Neuronal stem cell (in vitro differentiated cells): ENCODE results near the gene MAGI1.

Source experiments
- DNase-seq: peaks from one replicate; pipeline ENCODE4 v3.0.0-alpha.2; 2013; ENCODE audit warnings: low spot score
- H2AFZ ChIP-seq: one replicate; pipeline ENCODE4 v1.6.1; 2013; ENCODE audit warnings: mild to moderate bottlenecking, low read length, inconsistent platforms
- H2AK5ac ChIP-seq: 2 replicates; pipeline ENCODE4 v1.6.1; 2013; ENCODE audit warnings: low read depth, mild to moderate bottlenecking, inconsistent platforms, low read length, moderate library complexity, mixed read lengths
- H2BK120ac ChIP-seq: 2 replicates; pipeline ENCODE4 v1.6.1; 2013; ENCODE audit warnings: low read depth, mild to moderate bottlenecking, inconsistent platforms, low read length, moderate library complexity, mixed read lengths
- H2BK12ac ChIP-seq: one replicate; pipeline ENCODE4 v1.6.1; 2013; ENCODE audit warnings: low read length, inconsistent platforms
- H2BK15ac ChIP-seq: 2 replicates; pipeline ENCODE4 v1.6.1; 2013; ENCODE audit warnings: mild to moderate bottlenecking, low read length, inconsistent platforms, mixed read lengths
- H2BK5ac ChIP-seq: one replicate; pipeline ENCODE4 v1.6.1; 2013; ENCODE audit warnings: inconsistent platforms, mild to moderate bottlenecking, low read length, moderate library complexity
- H3K14ac ChIP-seq: one replicate; pipeline ENCODE4 v1.6.1; 2013; ENCODE audit warnings: low read length, inconsistent platforms
- H3K18ac ChIP-seq: 2 replicates; pipeline ENCODE4 v1.6.1; 2013; ENCODE audit warnings: low read length, inconsistent platforms
- H3K23ac ChIP-seq: 2 replicates; pipeline ENCODE4 v1.6.1; 2013; ENCODE audit warnings: low read depth, mild to moderate bottlenecking, mixed read lengths, low read length, inconsistent platforms; ENCODE audit not compliant: poor library complexity
- H3K27ac ChIP-seq: replicated peaks from 3 replicates; pipeline ENCODE4 v1.5.1; 2013; ENCODE audit warnings: low read length, inconsistent platforms
- H3K27me3 ChIP-seq, 3 experiments: 2 replicates each; pipeline ENCODE4 v1.6.1; 2013; ENCODE audit warnings: low read length in 3 of 3, mild to moderate bottlenecking in 2 of 3, inconsistent platforms in 1 of 3, low read depth in 1 of 3, mixed read lengths in 1 of 3, moderate library complexity in 1 of 3; ENCODE audit not compliant: control insufficient read depth in 3 of 3, insufficient read depth in 3 of 3
- H3K36me3 ChIP-seq, 2 donors: replicated peaks in 1 of 2; 2 replicates each; pipeline ENCODE4 v1.6.1; 2013; ENCODE audit warnings: low read length in 2 of 2; ENCODE audit not compliant: control insufficient read depth in 2 of 2, insufficient read depth in 2 of 2
- H3K4ac ChIP-seq: 2 replicates; pipeline ENCODE4 v1.6.1; 2013; ENCODE audit warnings: inconsistent platforms, mild to moderate bottlenecking, low read length, moderate library complexity
- H3K4me1 ChIP-seq, 2 donors: 1 replicate in 1 of 2; 2 replicates in 1 of 2; pipeline ENCODE4 v1.6.1; 2013; ENCODE audit warnings: low read length in 2 of 2, low read depth in 1 of 2; ENCODE audit not compliant: control insufficient read depth in 2 of 2, insufficient read depth in 1 of 2
- H3K4me2 ChIP-seq: one replicate; pipeline ENCODE4 v1.6.1; 2013; ENCODE audit warnings: mild to moderate bottlenecking, low read length, inconsistent platforms; ENCODE audit not compliant: insufficient read depth, poor library complexity, severe bottlenecking
- H3K4me3 ChIP-seq, 2 donors: 2 replicates each; pipeline ENCODE4 v1.5.1; 2013; ENCODE audit warnings: low read length in 2 of 2, mild to moderate bottlenecking in 2 of 2, inconsistent platforms in 1 of 2, moderate library complexity in 1 of 2
- H3K79me1 ChIP-seq: one replicate; pipeline ENCODE4 v1.6.1; 2013; ENCODE audit warnings: low read depth, mild to moderate bottlenecking, inconsistent platforms, low read length, moderate library complexity
- H3K9ac ChIP-seq: one replicate; pipeline ENCODE4 v1.6.1; 2013; ENCODE audit warnings: mild to moderate bottlenecking, low read depth, low read length, inconsistent platforms; ENCODE audit not compliant: poor library complexity
- H3K9me3 ChIP-seq, 2 donors: replicated peaks in 1 of 2; 2 replicates each; pipeline versions ENCODE3 to v1.6.1; 2013; ENCODE audit warnings: low read length in 2 of 2, mild to moderate bottlenecking in 2 of 2, inconsistent platforms in 1 of 2, low read depth in 1 of 2, mixed read lengths in 1 of 2, moderate library complexity in 1 of 2; ENCODE audit not compliant: control insufficient read depth in 2 of 2, insufficient read depth in 1 of 2
- H4K8ac ChIP-seq: one replicate; pipeline ENCODE4 v1.6.1; 2013; ENCODE audit warnings: low read depth, mild to moderate bottlenecking, inconsistent platforms, low read length, moderate library complexity
- H4K91ac ChIP-seq: one replicate; pipeline ENCODE4 v1.6.1; 2013; ENCODE audit warnings: low read length, low read depth, mild to moderate bottlenecking, inconsistent platforms; ENCODE audit not compliant: poor library complexity
- WGBS, 2 donors: extraction: QIAGEN DNeasy Blood & Tissue Kit; methylation state at CpG; one replicate each; pipeline ENCODE4 v1.1.7; 2013; ENCODE audit warnings: missing lambda C conversion rate in 2 of 2, mixed read lengths in 1 of 2; ENCODE audit not compliant: insufficient read length in 2 of 2, insufficient replicate concordance in 1 of 2; ENCODE audit errors: extremely low coverage in 2 of 2; 5-methylcytosine and 5-hydroxymethylcytosine counted together

Gene MAGI1

DNA sequence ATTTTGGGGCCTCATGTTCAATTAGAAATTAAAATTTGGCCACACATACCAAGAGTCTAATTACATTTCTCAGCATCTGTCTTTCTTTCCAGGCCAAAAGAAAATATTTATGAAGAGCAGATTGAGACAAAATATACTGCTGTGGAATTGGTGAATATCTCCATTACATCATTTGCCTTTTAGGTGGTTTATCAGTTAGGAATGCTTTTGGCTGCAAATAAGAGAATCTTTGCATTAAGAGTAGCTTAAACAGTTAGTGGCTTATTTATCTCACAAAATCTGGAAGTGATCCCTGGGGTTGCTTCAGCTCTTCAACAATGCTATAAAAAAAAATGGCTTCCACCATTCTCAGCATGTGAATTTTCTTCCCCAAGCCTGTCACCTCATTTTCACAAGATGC, 308.7 kb downstream of the MAGI1 start:
- H2BK120ac ChIP-seq, result no peak overlapping the region

DNA sequence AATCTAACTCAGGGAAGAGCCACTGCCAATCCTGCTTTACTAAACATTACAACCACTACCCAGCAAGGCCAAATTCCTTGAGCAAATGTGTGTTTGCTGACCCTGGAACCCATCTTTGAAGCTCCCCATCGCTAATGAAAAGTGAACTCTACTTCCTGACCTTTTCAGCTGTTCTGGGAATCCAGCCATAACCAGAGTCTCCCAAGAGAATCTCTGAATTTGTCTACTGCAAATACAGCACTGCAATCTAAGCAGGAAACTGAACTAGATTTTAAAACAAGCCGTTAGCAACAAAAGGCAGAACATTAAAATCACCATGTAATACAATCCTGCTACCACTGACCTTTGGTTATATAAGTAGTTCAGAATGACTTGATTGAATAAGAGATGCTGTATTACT, 309.2 kb downstream of the MAGI1 start:
- H2AFZ ChIP-seq, result peak overlapping the region; percentile 16
- no peak overlapping the region for H2BK120ac ChIP-seq
- H3K4me2 ChIP-seq, result no peak overlapping the region
- no peak overlapping the region for H3K4ac ChIP-seq
- no peaks in the 10 kb centered on the region for H3K27me3 ChIP-seq
- no peak overlapping the region for H2AK5ac ChIP-seq
- no peak overlapping the region for H4K8ac ChIP-seq
- no peak overlapping the region for H3K14ac ChIP-seq
- H3K23ac ChIP-seq, result no peak overlapping the region
- H3K36me3 ChIP-seq, result no peaks in the 10 kb centered on the region
- H3K79me1 ChIP-seq, result no peaks in the 10 kb centered on the region
- H3K18ac ChIP-seq, result no peak overlapping the region
- no peak overlapping the region for H3K27ac ChIP-seq
- H3K9ac ChIP-seq, result no peak overlapping the region
- H4K91ac ChIP-seq, result no peak overlapping the region
- H2BK5ac ChIP-seq, result no peak overlapping the region
- no peaks in the 10 kb centered on the region for H3K9me3 ChIP-seq
- WGBS, 2 donors, result no CpG with 5 or more reads among the region's 2 CpGs
- DNase-seq, result no peak
- H2BK12ac ChIP-seq, result no peak overlapping the region
- no peak overlapping the region for H3K4me3 ChIP-seq
- H2BK15ac ChIP-seq, result no peak overlapping the region
- peaks cover 9 to 28% of the 10 kb centered on the region in 2 donors for H3K4me1 ChIP-seq

More for the DNA sequence above, 308.7 kb downstream of the MAGI1 start:
- Histone ChIP-seq H4K8ac (no peak overlapping the region), H3K79me1 (no peaks in the 10 kb centered on the region), H2AFZ (peak overlapping the region; percentile 16), H3K4me2 (no peak overlapping the region), H3K4me1 (peaks cover 9 to 28% of the 10 kb centered on the region in 2 donors), H3K4ac (no peak overlapping the region), H3K36me3 (no peaks in the 10 kb centered on the region), H3K4me3 (no peak overlapping the region), H3K27me3 (no peaks in the 10 kb centered on the region), H2AK5ac (no peak overlapping the region), H3K14ac (no peak overlapping the region), H3K18ac (no peak overlapping the region), H3K9me3 (no peaks in the 10 kb centered on the region), H2BK5ac (no peak overlapping the region), H3K9ac (no peak overlapping the region), H2BK15ac (no peak overlapping the region), H3K27ac (no peak overlapping the region), H4K91ac (no peak overlapping the region), H2BK12ac (no peak overlapping the region), H3K23ac (no peak overlapping the region)
- no peak for DNase-seq

DNA sequence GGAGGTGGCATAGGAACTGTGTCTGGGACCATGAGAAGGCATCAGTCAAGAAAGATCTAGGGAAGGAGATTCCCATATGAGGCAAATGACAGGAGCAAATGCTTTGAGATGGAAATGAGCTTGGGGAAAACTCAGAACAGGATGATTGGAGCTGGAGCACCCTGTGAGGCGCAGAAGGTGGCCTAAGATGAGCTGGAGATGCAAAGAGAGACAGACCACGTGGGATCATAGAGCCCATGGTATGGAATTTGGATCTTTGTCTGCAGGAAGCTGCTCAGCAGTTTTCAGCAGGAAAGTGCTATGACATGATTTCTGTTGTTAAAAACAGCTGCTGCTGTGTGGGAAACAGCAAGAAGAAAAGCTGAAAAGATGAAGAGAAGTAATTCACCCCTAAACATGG, 310.6 kb downstream of the MAGI1 start:
- Histone ChIP-seq H2BK5ac (no peak overlapping the region), H2AFZ (no peak overlapping the region), H3K23ac (no peak overlapping the region), H3K9ac (no peak overlapping the region), H3K27ac (no peak overlapping the region), H3K79me1 (no peaks in the 10 kb centered on the region), H3K4ac (no peak overlapping the region), H3K4me1 (peaks cover 9 to 28% of the 10 kb centered on the region in 2 donors), H2BK120ac (no peak overlapping the region), H3K36me3 (no peaks in the 10 kb centered on the region), H3K18ac (no peak overlapping the region), H2BK15ac (no peak overlapping the region), H3K9me3 (no peaks in the 10 kb centered on the region), H4K91ac (no peak overlapping the region), H3K4me2 (no peak overlapping the region), H4K8ac (no peak overlapping the region), H2AK5ac (no peak overlapping the region), H3K27me3 (no peaks in the 10 kb centered on the region), H2BK12ac (no peak overlapping the region), H3K4me3 (no peak overlapping the region), H3K14ac (no peak overlapping the region)
- no CpG with 5 or more reads among the region's 2 CpGs for WGBS, 2 donors
- DNase-seq, result no peak

DNA sequence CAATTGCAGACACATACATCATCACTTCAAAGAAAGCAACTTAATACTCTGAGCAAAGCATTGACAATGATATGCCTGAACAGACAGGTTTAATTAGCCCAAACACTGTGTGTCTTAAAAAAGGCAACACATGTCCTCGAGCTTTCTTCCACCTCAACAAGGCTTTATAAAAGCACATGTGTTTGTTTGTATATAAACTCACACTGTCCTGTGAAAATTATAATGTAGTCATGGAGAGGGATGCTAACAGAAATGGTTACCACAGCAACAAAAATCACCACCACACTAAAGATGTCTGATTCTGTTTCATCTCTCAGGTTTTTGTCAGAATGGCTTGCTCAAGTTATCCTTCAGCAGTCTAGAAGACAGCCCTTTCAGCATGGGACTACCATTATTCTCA, 314.7 kb downstream of the MAGI1 start:
- H3K4me3 ChIP-seq, result no peak overlapping the region
- H3K36me3 ChIP-seq, result no peaks in the 10 kb centered on the region
- H3K23ac ChIP-seq, result no peak overlapping the region
- H4K8ac ChIP-seq, result no peak overlapping the region
- H3K14ac ChIP-seq, result no peak overlapping the region
- H3K79me1 ChIP-seq, result no peaks in the 10 kb centered on the region
- DNase-seq, result no peak
- no peak overlapping the region for H2BK120ac ChIP-seq
- H2BK12ac ChIP-seq, result no peak overlapping the region
- H2BK5ac ChIP-seq, result no peak overlapping the region
- no peaks in the 10 kb centered on the region for H3K9me3 ChIP-seq
- H3K27ac ChIP-seq, result no peak overlapping the region
- no peak overlapping the region for H3K18ac ChIP-seq
- H3K9ac ChIP-seq, result no peak overlapping the region
- H2AFZ ChIP-seq, result no peak overlapping the region
- no peak overlapping the region for H3K4ac ChIP-seq
- H3K27me3 ChIP-seq, result no peaks in the 10 kb centered on the region
- H2AK5ac ChIP-seq, result no peak overlapping the region
- H3K4me2 ChIP-seq, result no peak overlapping the region
- no CpG with 5 or more reads among the region's 1 CpG for WGBS, 2 donors
- peaks cover 7 to 19% of the 10 kb centered on the region in 2 donors for H3K4me1 ChIP-seq
- no peak overlapping the region for H4K91ac ChIP-seq
- H2BK15ac ChIP-seq, result no peak overlapping the region
